K562 (cell line): Measurements from ENCODE around the gene PLEKHM3. TPM values are rescaled to one million over a fixed set of nuclear protein-coding genes. Genes with fewer than 3 reads are reported as not detected.

Experiments
- AFF1 ChIP-seq, 2 experiments: fragments of 450-650 bp; IDR thresholded peaks; 2 replicates each; pipeline ENCODE4 v1.6.1; 2018; ENCODE audit warnings: mild to moderate bottlenecking in 2 of 2, low read depth in 1 of 2; ENCODE audit not compliant: partially characterized antibody in 2 of 2
- ATF1 ChIP-seq, 2 experiments: fragments of 450-650 bp in 1 of 2; IDR thresholded peaks; 2 replicates each; pipeline ENCODE4 v1.6.1; 2016; ENCODE audit warnings: missing compliant biosample characterization in 1 of 2, missing genetic modification characterization in 1 of 2
- CHD2 ChIP-seq: IDR thresholded peaks from 2 replicates; pipeline ENCODE4 v1.6.1; 2011; ENCODE audit warnings: low read depth, low read length
- COPS2 ChIP-seq: fragments of 450-650 bp; conservative IDR thresholded peaks from 2 replicates; pipeline ENCODE4 v1.6.1; 2016; ENCODE audit warnings: mild to moderate bottlenecking, moderate library complexity
- ILF3 ChIP-seq: fragments of 450-650 bp; IDR thresholded peaks from 2 replicates; pipeline ENCODE4 v1.6.1; 2018; ENCODE audit warnings: antibody characterized with exemption, mild to moderate bottlenecking, moderate library complexity, borderline replicate concordance
- MIER1 ChIP-seq: fragments of 450-650 bp; IDR thresholded peaks from 2 replicates; pipeline ENCODE4 v1.6.1; 2016; ENCODE audit warnings: antibody characterized with exemption, mild to moderate bottlenecking, low read depth
- NCOA4 ChIP-seq: fragments of 450-650 bp; IDR thresholded peaks from 2 replicates; pipeline ENCODE4 v1.6.1; 2018; ENCODE audit warnings: mild to moderate bottlenecking; ENCODE audit not compliant: partially characterized antibody
- NFIC ChIP-seq: fragments of 450-650 bp; IDR thresholded peaks from 2 replicates; pipeline ENCODE4 v1.6.1; 2017; ENCODE audit warnings: mild to moderate bottlenecking, inconsistent platforms
- NR2F6 ChIP-seq: fragments of 450-650 bp; formaldehyde crosslinking; IDR thresholded peaks from 2 replicates; pipeline ENCODE4 v1.4.0; 2020; ENCODE audit warnings: mild to moderate bottlenecking
- NRF1 ChIP-seq, 2 experiments: fragments of 450-650 bp; IDR thresholded peaks in 1 of 2; conservative IDR thresholded peaks in 1 of 2; 2 replicates each; pipeline ENCODE4 v1.6.1; 2014; ENCODE audit warnings: mild to moderate bottlenecking in 2 of 2
- TARDBP ChIP-seq: fragments of 450-650 bp; IDR thresholded peaks from 2 replicates; pipeline ENCODE4 v1.6.1; 2016
- ZFX ChIP-seq: sonication (generic); formaldehyde crosslinking; IDR thresholded peaks from 2 replicates; pipeline ENCODE4 v1.8.0; 2022; ENCODE audit warnings: mild to moderate bottlenecking, missing genetic modification reagents, moderate library complexity
- ZNF57 ChIP-seq: fragments of 450-650 bp; formaldehyde crosslinking; IDR thresholded peaks from 2 replicates; pipeline ENCODE4 v1.4.0; 2020; ENCODE audit warnings: mild to moderate bottlenecking, moderate library complexity
- ZNF77 ChIP-seq: fragments of 250-450 bp; sonication (Bioruptor Pico); IDR thresholded peaks from 2 replicates; pipeline ENCODE4 v1.5.0; 2020
- polyA plus RNA-seq, 8 experiments: library from polyadenylated mRNA; depleted of rRNA in 4 of 8; stranded (reverse) in 5 of 8; unstranded in 3 of 8; fragments of >200 nt; fragmentation: Nextera tagmentation in 2 of 8; fragmentation: Illumina TruSeq in 1 of 8; extraction: Ambion mirVana in 2 of 8; extraction: Trizol in 1 of 8; gene quantifications; 2 replicates each; pipeline versions ENCODE4 v1.2.1 to v1.2.3, GENCODE V29; 2011 to 2014; ENCODE audit warnings: inconsistent platforms in 1 of 8, missing spikeins in 1 of 8
- total RNA-seq, 7 experiments: library from RNA; depleted of rRNA in 6 of 7; stranded (reverse); fragments of >200 nt in 6 of 7; fragmentation: Illumina TruSeq in 2 of 7; extraction: Trizol in 2 of 7; gene quantifications; 2 replicates each; pipeline versions ENCODE4 v1.2.1 to v1.2.3, GENCODE V29; 2011 to 2021; ENCODE audit warnings: low replicate concordance in 1 of 7
- TF ChIP-seq, protein P1 (sequence below), 2 experiments: fragments of 150-350 bp in 1 of 2; IDR thresholded peaks; 2 replicates each; pipeline ENCODE4 v1.6.1; 2012 to 2016; ENCODE audit warnings: low read depth in 2 of 2, low read length in 2 of 2, mild to moderate bottlenecking in 1 of 2, moderate library complexity in 1 of 2
- TF ChIP-seq, protein P2 (sequence below), 3 experiments: fragments of 200-800 bp in 1 of 3; fragments of 250-450 bp in 1 of 3; fragments of 450-650 bp in 1 of 3; sonication (Bioruptor Pico) in 1 of 3; sonication (Bioruptor generic) in 1 of 3; formaldehyde crosslinking in 1 of 3; IDR thresholded peaks; 2 replicates each; pipeline versions ENCODE4 v1.6.1 to v1.8.0; 2016 to 2022; ENCODE audit warnings: mild to moderate bottlenecking in 2 of 3, missing genetic modification characterization in 2 of 3, missing compliant biosample characterization in 1 of 3, moderate library complexity in 1 of 3

PLEKHM3 gene
- total and polyA plus RNA-seq, 9 of the 15 experiments (the other 6 are each of a cell fraction or from before 2014, with no cell fraction given) = 0.24 to 1.6 (median 1.0) TPM

- TF ChIP-seq AFF1 (IDR thresholded peaks at IDR 0.05; ENCODE audit: low read depth in 1 of 2, partially characterized antibody in 2 of 2) (no peak), NRF1 (conservative IDR thresholded peaks at IDR 0.05 in 1 of 2, IDR thresholded peaks at IDR 0.05 in 1 of 2) (no peak), MIER1 (no peak), NCOA4 (no peak), ZFX (CRISPR knock-in tag) (peak; percentile 82), NR2F6 (CRISPR knock-in tag) (no peak), COPS2 (no peak), CHD2 (peak; percentile 42; the same call in 1 of the 2 replicates), NFIC (peak; percentile 31; the same call in 1 of the 2 replicates), TARDBP (peak; percentile 53; the same call in 1 of the 2 replicates), ZNF77 (no peak), ZNF57 (CRISPR knock-in tag) (no peak), ILF3 (no peak), ATF1 (CRISPR knock-in tag; IDR thresholded peaks at IDR 0.05) (no peak), ATF1 (tag; IDR thresholded peaks at IDR 0.05) (peak; percentile 53; the same call in 1 of the 2 replicates)
- TF ChIP-seq, protein P1, sequence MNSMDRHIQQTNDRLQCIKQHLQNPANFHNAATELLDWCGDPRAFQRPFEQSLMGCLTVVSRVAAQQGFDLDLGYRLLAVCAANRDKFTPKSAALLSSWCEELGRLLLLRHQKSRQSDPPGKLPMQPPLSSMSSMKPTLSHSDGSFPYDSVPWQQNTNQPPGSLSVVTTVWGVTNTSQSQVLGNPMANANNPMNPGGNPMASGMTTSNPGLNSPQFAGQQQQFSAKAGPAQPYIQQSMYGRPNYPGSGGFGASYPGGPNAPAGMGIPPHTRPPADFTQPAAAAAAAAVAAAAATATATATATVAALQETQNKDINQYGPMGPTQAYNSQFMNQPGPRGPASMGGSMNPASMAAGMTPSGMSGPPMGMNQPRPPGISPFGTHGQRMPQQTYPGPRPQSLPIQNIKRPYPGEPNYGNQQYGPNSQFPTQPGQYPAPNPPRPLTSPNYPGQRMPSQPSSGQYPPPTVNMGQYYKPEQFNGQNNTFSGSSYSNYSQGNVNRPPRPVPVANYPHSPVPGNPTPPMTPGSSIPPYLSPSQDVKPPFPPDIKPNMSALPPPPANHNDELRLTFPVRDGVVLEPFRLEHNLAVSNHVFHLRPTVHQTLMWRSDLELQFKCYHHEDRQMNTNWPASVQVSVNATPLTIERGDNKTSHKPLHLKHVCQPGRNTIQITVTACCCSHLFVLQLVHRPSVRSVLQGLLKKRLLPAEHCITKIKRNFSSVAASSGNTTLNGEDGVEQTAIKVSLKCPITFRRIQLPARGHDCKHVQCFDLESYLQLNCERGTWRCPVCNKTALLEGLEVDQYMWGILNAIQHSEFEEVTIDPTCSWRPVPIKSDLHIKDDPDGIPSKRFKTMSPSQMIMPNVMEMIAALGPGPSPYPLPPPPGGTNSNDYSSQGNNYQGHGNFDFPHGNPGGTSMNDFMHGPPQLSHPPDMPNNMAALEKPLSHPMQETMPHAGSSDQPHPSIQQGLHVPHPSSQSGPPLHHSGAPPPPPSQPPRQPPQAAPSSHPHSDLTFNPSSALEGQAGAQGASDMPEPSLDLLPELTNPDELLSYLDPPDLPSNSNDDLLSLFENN (IDR thresholded peaks at IDR 0.05; ENCODE audit: low read depth in 2 of 2, low read length in 2 of 2) = peak in 1 of 2 experiments; percentile 46; a peak in 1 of 4 replicates
- TF ChIP-seq, protein P2, sequence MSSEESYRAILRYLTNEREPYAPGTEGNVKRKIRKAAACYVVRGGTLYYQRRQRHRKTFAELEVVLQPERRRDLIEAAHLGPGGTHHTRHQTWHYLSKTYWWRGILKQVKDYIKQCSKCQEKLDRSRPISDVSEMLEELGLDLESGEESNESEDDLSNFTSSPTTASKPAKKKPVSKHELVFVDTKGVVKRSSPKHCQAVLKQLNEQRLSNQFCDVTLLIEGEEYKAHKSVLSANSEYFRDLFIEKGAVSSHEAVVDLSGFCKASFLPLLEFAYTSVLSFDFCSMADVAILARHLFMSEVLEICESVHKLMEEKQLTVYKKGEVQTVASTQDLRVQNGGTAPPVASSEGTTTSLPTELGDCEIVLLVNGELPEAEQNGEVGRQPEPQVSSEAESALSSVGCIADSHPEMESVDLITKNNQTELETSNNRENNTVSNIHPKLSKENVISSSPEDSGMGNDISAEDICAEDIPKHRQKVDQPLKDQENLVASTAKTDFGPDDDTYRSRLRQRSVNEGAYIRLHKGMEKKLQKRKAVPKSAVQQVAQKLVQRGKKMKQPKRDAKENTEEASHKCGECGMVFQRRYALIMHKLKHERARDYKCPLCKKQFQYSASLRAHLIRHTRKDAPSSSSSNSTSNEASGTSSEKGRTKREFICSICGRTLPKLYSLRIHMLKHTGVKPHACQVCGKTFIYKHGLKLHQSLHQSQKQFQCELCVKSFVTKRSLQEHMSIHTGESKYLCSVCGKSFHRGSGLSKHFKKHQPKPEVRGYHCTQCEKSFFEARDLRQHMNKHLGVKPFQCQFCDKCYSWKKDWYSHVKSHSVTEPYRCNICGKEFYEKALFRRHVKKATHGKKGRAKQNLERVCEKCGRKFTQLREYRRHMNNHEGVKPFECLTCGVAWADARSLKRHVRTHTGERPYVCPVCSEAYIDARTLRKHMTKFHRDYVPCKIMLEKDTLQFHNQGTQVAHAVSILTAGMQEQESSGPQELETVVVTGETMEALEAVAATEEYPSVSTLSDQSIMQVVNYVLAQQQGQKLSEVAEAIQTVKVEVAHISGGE (CRISPR knock-in tag; IDR thresholded peaks at IDR 0.05) = peak; percentile 95 to 100 (median 99)
These were observed at the start of gene PLEKHM3 (continued) for GRCh38 chr2:208025037-208025813.
